ENCODE measurements around the gene RNASEH2B.
A peak's percentile ranks its signal among the peaks of the same experiment; 100 is the strongest.

RNASEH2B gene

GRCh38 chr13:50898338-50898737 lies 11.3 kb upstream of the RNASEH2B start:
- H3K4me2 ChIP-seq (ENCODE audit: low read length), result peak overlapping the region; percentile 46
- peaks cover 23% of the 10 kb centered on the region for H3F3A ChIP-seq (ENCODE audit: control insufficient read depth, insufficient read depth)
- H4K20me1 ChIP-seq (ENCODE audit: control insufficient read depth, insufficient read depth, low read depth, low read length), result no peaks in the 10 kb centered on the region
- no peak for TF ChIP-seq CTCF (IDR thresholded peaks at IDR 0.05; ENCODE audit: low read depth, low read length, poor library complexity, severe bottlenecking)
- no peaks in the 10 kb centered on the region for H3K79me2 ChIP-seq (ENCODE audit: control insufficient read depth, low read length)
- H3K36me3 ChIP-seq (ENCODE audit: control insufficient read depth, low read length), result peaks cover 10% of the 10 kb centered on the region
- H3K4me3 ChIP-seq (ENCODE audit: low read length), result peak overlapping the region; percentile 11
- H3K27me3 ChIP-seq (ENCODE audit: control insufficient read depth, low read length), result no peaks in the 10 kb centered on the region
- H3K9me3 ChIP-seq (ENCODE audit: control insufficient read depth, insufficient read depth, low read length), result no peaks in the 10 kb centered on the region
- H3K4me1 ChIP-seq (ENCODE audit: control insufficient read depth, low read length), result peaks cover 93% of the 10 kb centered on the region
- no peaks in the 10 kb centered on the region for H3K9me2 ChIP-seq (replicated peaks; ENCODE audit: control insufficient read depth, low read length)
- peak overlapping the region; percentile 28 for H3K27ac ChIP-seq (ENCODE audit: low read depth, low read length)

- H3K9me3 ChIP-seq (ENCODE audit: control insufficient read depth, insufficient read depth, low read length), result no peaks in the 10 kb centered on the region
- no peak for TF ChIP-seq EZH2phosphoT487 (IDR thresholded peaks at IDR 0.05; ENCODE audit: borderline replicate concordance, low read length)
- TF ChIP-seq CTCF (IDR thresholded peaks at IDR 0.05; ENCODE audit: low read depth, low read length, poor library complexity, severe bottlenecking), result no peak
- no peaks in the 10 kb centered on the region for H3K27me3 ChIP-seq (ENCODE audit: control insufficient read depth, low read length)
- no peak overlapping the region for H3K4me2 ChIP-seq (ENCODE audit: low read length)
- no peaks in the 10 kb centered on the region for H3K9me2 ChIP-seq (replicated peaks; ENCODE audit: control insufficient read depth, low read length)
- peaks cover 67% of the 10 kb centered on the region for H3K4me1 ChIP-seq (ENCODE audit: control insufficient read depth, low read length)
- no peak overlapping the region for H3K4me3 ChIP-seq (ENCODE audit: low read length)
- no peaks in the 10 kb centered on the region for H4K20me1 ChIP-seq (ENCODE audit: control insufficient read depth, insufficient read depth, low read depth, low read length)
- H3F3A ChIP-seq (ENCODE audit: control insufficient read depth, insufficient read depth), result peaks cover 4% of the 10 kb centered on the region; the same call in 1 of the 2 replicates
- H3K79me2 ChIP-seq (ENCODE audit: control insufficient read depth, low read length), result no peaks in the 10 kb centered on the region
- H3K36me3 ChIP-seq (ENCODE audit: control insufficient read depth, low read length), result no peaks in the 10 kb centered on the region
- H3K27ac ChIP-seq (ENCODE audit: low read depth, low read length), result no peak overlapping the region
These were observed 7.9 kb upstream of the RNASEH2B start for GRCh38 chr13:50901701-50902100.

GRCh38 chr13:50905256-50905655 lies 4.3 kb upstream of the RNASEH2B start:
- Histone ChIP-seq H3K27ac (ENCODE audit: low read depth, low read length) (no peak overlapping the region), H3K9me3 (ENCODE audit: control insufficient read depth, insufficient read depth, low read length) (no peaks in the 10 kb centered on the region), H3K4me1 (ENCODE audit: control insufficient read depth, low read length) (peaks cover 55% of the 10 kb centered on the region), H3K79me2 (ENCODE audit: control insufficient read depth, low read length) (peaks cover 15% of the 10 kb centered on the region), H3K27me3 (ENCODE audit: control insufficient read depth, low read length) (no peaks in the 10 kb centered on the region), H4K20me1 (ENCODE audit: control insufficient read depth, insufficient read depth, low read depth, low read length) (no peaks in the 10 kb centered on the region), H3K4me2 (ENCODE audit: low read length) (no peak overlapping the region), H3K4me3 (ENCODE audit: low read length) (no peak overlapping the region), H3K9me2 (replicated peaks; ENCODE audit: control insufficient read depth, low read length) (no peaks in the 10 kb centered on the region), H3K36me3 (ENCODE audit: control insufficient read depth, low read length) (peaks cover 3% of the 10 kb centered on the region), H3F3A (ENCODE audit: control insufficient read depth, insufficient read depth) (peaks cover 13% of the 10 kb centered on the region)
- no peak for TF ChIP-seq EZH2phosphoT487 (IDR thresholded peaks at IDR 0.05; ENCODE audit: borderline replicate concordance, low read length)
- no peak for TF ChIP-seq CTCF (IDR thresholded peaks at IDR 0.05; ENCODE audit: low read depth, low read length, poor library complexity, severe bottlenecking)

GRCh38 chr13:50907781-50908180 lies 1.8 kb upstream of the RNASEH2B start:
- no peak for TF ChIP-seq EZH2phosphoT487 (IDR thresholded peaks at IDR 0.05; ENCODE audit: borderline replicate concordance, low read length)
- TF ChIP-seq CTCF (IDR thresholded peaks at IDR 0.05; ENCODE audit: low read depth, low read length, poor library complexity, severe bottlenecking), result no peak
- Histone ChIP-seq H3K79me2 (ENCODE audit: control insufficient read depth, low read length) (peaks cover 40% of the 10 kb centered on the region), H3K9me2 (replicated peaks; ENCODE audit: control insufficient read depth, low read length) (no peaks in the 10 kb centered on the region), H3F3A (ENCODE audit: control insufficient read depth, insufficient read depth) (peaks cover 25% of the 10 kb centered on the region), H4K20me1 (ENCODE audit: control insufficient read depth, insufficient read depth, low read depth, low read length) (no peaks in the 10 kb centered on the region), H3K27me3 (ENCODE audit: control insufficient read depth, low read length) (no peaks in the 10 kb centered on the region), H3K4me3 (ENCODE audit: low read length) (peak overlapping the region; percentile 86), H3K4me1 (ENCODE audit: control insufficient read depth, low read length) (peaks cover 55% of the 10 kb centered on the region), H3K36me3 (ENCODE audit: control insufficient read depth, low read length) (peaks cover 24% of the 10 kb centered on the region), H3K4me2 (ENCODE audit: low read length) (peak overlapping the region; percentile 76), H3K27ac (ENCODE audit: low read depth, low read length) (peak overlapping the region; percentile 80), H3K9me3 (ENCODE audit: control insufficient read depth, insufficient read depth, low read length) (no peaks in the 10 kb centered on the region)
